Vagina (tissue), 2 donors: ENCODE results near the gene KLHL29.

Source experiments
- POLR2A ChIP-seq, 2 donors: fragments of 450-650 bp; IDR thresholded peaks; one replicate each; pipeline ENCODE4 v1.6.1; 2017; ENCODE audit warnings: antibody characterized with exemption in 2 of 2, mild to moderate bottlenecking in 2 of 2, moderate library complexity in 2 of 2
- TF ChIP-seq, protein P1 (sequence below), 3 experiments: fragments of 450-650 bp in 2 of 3; fragments of 200-600 bp in 1 of 3; sonication (generic) in 1 of 3; IDR thresholded peaks; one replicate each; pipeline ENCODE4 v1.5.1; 2017 to 2019; ENCODE audit warnings: antibody characterized with exemption in 3 of 3, mild to moderate bottlenecking in 2 of 3, moderate library complexity in 2 of 3

DNA sequence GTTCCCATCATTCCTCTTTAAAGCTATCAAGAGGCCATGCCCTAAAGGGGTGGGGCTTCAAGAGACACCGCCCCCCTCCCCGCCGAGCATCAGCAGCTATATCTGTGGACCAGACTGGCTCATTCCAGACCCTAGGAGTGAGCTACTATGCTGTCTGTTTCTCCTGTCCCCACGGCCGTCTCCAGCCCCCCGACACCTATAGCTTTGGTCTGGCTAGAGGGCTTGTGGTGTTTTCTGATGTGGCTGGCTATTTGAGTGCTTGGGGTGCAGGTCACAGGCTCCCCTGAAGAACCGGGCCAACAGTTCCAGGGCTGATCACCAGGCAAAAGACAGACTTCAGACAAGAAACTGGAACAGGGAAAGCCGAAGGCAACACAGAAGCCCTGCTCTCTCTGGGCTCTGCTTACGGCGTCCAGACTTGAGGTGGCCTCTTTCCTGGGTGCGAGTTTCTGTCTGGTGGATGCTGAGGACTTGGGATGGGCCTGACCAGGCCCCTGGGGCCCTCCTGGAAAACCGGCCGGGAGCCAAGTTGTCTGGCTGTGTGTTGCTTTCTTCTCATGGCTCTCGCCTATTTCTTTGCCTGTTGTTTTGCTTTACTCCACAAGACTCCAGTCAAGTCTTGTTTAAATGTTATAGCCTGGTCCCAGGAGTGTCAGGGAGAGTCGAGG is 83.6 kb downstream of the KLHL29 start:
- TF ChIP-seq, protein P1, sequence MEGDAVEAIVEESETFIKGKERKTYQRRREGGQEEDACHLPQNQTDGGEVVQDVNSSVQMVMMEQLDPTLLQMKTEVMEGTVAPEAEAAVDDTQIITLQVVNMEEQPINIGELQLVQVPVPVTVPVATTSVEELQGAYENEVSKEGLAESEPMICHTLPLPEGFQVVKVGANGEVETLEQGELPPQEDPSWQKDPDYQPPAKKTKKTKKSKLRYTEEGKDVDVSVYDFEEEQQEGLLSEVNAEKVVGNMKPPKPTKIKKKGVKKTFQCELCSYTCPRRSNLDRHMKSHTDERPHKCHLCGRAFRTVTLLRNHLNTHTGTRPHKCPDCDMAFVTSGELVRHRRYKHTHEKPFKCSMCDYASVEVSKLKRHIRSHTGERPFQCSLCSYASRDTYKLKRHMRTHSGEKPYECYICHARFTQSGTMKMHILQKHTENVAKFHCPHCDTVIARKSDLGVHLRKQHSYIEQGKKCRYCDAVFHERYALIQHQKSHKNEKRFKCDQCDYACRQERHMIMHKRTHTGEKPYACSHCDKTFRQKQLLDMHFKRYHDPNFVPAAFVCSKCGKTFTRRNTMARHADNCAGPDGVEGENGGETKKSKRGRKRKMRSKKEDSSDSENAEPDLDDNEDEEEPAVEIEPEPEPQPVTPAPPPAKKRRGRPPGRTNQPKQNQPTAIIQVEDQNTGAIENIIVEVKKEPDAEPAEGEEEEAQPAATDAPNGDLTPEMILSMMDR (IDR thresholded peaks at IDR 0.05) = no peak
- TF ChIP-seq POLR2A (IDR thresholded peaks at IDR 0.05) = no peak
